IPS DF 6.9 (cell line): Measurements from ENCODE around the gene CEACAM6.
"Not testable (repeated sequence)": the region's sequence is repeated elsewhere in the genome, so short reads cannot be mapped to it uniquely, and the experiment has no call there.

ENCODE experiments used
- DNase-seq: peaks from one replicate; pipeline ENCODE4 v3.0.0-alpha.2; 2013; ENCODE audit warnings: low read depth, low spot score
- H3K27ac ChIP-seq: one replicate; pipeline ENCODE4 v1.5.1; 2013; ENCODE audit warnings: low read length, control low read depth
- H3K27me3 ChIP-seq: 2 replicates; pipeline ENCODE4 v1.6.1; 2013; ENCODE audit warnings: mild to moderate bottlenecking, low read length; ENCODE audit not compliant: control insufficient read depth, insufficient read depth
- H3K36me3 ChIP-seq: 2 replicates; pipeline ENCODE4 v1.6.1; 2013; ENCODE audit warnings: low read length; ENCODE audit not compliant: control insufficient read depth, insufficient read depth
- H3K4me1 ChIP-seq: 2 replicates; pipeline ENCODE4 v1.6.1; 2013; ENCODE audit warnings: low read length; ENCODE audit not compliant: control insufficient read depth, insufficient read depth
- H3K4me3 ChIP-seq: 2 replicates; pipeline ENCODE4 v1.5.1; 2013; ENCODE audit warnings: mild to moderate bottlenecking, low read length
- H3K9me3 ChIP-seq: 2 replicates; pipeline ENCODE4 v1.6.1; 2013; ENCODE audit warnings: low read length, inconsistent platforms; ENCODE audit not compliant: control insufficient read depth, insufficient read depth
- WGBS: extraction: QIAGEN DNeasy Blood & Tissue Kit; methylation state at CpG from one replicate; pipeline ENCODE4 v1.1.7; 2013; ENCODE audit warnings: mixed read lengths, missing lambda C conversion rate; ENCODE audit not compliant: insufficient read length, insufficient coverage; 5-methylcytosine and 5-hydroxymethylcytosine counted together

Gene CEACAM6

GRCh38 chr19:41745756-41746155 lies 9.6 kb upstream of the CEACAM6 start:
- peaks cover 2% of the 10 kb centered on the region; the same call in 1 of the 2 replicates for H3K27me3 ChIP-seq

GRCh38 chr19:41746593-41747227 lies 8.6 kb upstream of the CEACAM6 start:
- Histone ChIP-seq H3K9me3 (no peaks in the 10 kb centered on the region), H3K27ac (no peak overlapping the region), H3K4me1 (no peaks in the 10 kb centered on the region), H3K27me3 (peaks cover 2% of the 10 kb centered on the region; the same call in 1 of the 2 replicates), H3K36me3 (no peaks in the 10 kb centered on the region), H3K4me3 (no peak overlapping the region)
- DNase-seq = no peak
- WGBS = no CpG with 5 or more reads among the region's 11 CpGs

More at GRCh38 chr19:41745756-41746155, 9.6 kb upstream of the CEACAM6 start:
- no CpG with 5 or more reads among the region's 5 CpGs for WGBS
- H3K27ac ChIP-seq = no peak overlapping the region
- no peak overlapping the region for H3K4me3 ChIP-seq
- H3K36me3 ChIP-seq = no peaks in the 10 kb centered on the region
- H3K4me1 ChIP-seq = no peaks in the 10 kb centered on the region
- H3K9me3 ChIP-seq = no peaks in the 10 kb centered on the region
- no peak for DNase-seq

GRCh38 chr19:41748012-41748411 lies 7.3 kb upstream of the CEACAM6 start:
- no peaks in the 10 kb centered on the region for H3K4me1 ChIP-seq
- H3K27ac ChIP-seq = no peak overlapping the region
- H3K27me3 ChIP-seq = peaks cover 2% of the 10 kb centered on the region; the same call in 1 of the 2 replicates
- no peaks in the 10 kb centered on the region for H3K9me3 ChIP-seq
- no peak overlapping the region for H3K4me3 ChIP-seq
- DNase-seq = no peak
- WGBS = no CpG with 5 or more reads among the region's 3 CpGs
- no peaks in the 10 kb centered on the region for H3K36me3 ChIP-seq

DNA sequence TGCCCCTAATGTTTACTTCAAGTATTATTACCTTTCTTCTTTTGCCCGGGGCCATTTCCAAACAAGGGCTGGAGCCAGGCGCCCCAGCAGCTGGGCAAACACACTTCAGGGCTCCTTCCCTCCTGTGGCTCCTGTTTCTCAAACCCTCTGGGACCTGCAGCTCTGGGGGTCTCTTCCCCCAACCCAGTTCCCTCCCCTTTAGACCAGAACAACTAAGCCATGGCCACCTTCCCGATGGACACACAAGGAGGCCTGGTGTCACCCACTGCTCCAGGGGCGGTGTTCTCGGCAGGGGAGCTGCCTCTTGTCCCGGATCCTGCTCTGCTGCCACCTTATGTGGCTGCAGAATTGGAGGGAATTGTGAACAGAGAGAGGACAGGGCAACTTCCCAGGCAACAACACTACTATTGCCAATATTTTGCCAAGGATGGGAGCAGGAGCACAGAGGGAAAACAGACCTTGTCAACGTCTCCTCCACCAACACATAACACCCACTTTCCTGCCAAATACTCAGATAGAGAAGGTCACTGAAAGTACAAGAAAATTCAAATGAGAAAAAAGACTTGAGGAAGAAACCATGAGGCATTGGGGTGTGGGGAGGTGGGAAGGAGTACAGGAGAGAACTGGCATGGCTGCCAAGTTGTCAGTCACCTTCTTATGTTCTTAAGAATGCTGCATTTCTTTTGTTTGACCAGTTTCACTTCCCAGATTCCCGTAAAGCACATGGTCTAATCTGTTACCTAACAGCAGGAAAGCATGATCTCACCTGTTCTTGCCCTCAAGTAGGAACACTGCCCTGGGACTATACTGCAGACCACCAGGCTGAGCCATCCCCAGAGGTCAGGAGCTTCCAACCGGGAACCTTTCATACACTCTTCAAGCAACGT lies 4.8 kb upstream of the CEACAM6 start:
- not testable (repeated sequence) for H3K36me3 ChIP-seq, H3K27ac ChIP-seq, H3K9me3 ChIP-seq, DNase-seq, H3K27me3 ChIP-seq, H3K4me1 ChIP-seq, H3K4me3 ChIP-seq
- no CpG with 5 or more reads among the region's 10 CpGs for WGBS

DNA sequence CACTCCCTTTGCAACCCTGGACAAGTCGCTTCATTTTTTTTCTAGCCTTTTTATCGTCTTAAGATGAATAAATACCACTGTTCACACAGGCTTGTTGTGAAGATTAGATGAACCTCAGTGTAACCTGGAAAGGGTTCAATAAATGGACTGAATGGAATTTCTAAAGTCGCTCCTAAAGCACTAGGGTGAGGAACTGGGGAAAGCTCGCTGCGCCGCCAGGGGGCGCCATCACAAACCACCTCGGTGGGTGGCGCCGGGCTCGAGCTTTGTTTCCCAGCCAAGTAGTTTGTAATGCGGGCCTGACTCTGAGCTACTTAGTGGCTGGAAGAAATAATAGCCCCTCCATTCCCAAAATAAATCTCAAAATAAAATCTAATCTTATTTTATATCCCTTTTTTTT lies 2.2 kb upstream of the CEACAM6 start:
- no peaks in the 10 kb centered on the region for H3K9me3 ChIP-seq
- WGBS = no CpG with 5 or more reads among the region's 12 CpGs
- H3K4me1 ChIP-seq = no peaks in the 10 kb centered on the region
- no peak overlapping the region for H3K27ac ChIP-seq
- peak; percentile 33 for DNase-seq
- no peaks in the 10 kb centered on the region for H3K36me3 ChIP-seq
- no peaks in the 10 kb centered on the region for H3K27me3 ChIP-seq
- H3K4me3 ChIP-seq = no peak overlapping the region

DNA sequence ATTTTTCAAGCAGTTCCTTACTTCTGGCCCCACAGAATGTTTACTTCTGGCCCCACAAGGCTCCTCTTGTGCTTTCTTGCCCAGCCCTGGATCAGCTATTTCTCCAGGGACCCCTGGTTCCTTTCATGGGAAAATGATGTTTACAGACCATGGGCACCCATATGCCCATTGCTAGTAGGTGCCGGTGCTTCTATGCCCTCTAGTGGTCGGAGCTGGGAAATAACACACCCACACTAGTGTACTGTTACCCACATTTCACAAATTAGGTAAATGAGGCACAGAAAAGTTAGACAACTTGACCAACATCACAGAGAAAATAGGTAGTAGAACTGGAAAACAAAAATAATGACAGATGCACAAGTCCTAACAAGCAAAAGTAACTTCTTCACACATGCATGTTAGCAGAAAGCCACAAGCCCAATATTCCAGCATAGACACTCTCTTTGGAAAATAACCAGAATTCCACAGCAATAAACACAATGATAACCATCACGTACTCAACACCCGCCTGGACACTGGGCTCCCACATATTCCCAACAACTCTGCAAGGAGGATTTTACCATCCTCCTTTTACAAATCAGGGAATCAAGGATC lies 1.3 kb upstream of the CEACAM6 start:
- Histone ChIP-seq H3K27ac (no peak overlapping the region), H3K36me3 (no peaks in the 10 kb centered on the region), H3K27me3 (no peaks in the 10 kb centered on the region), H3K4me3 (no peak overlapping the region), H3K9me3 (no peaks in the 10 kb centered on the region), H3K4me1 (no peaks in the 10 kb centered on the region)
- no CpG with 5 or more reads among the region's 4 CpGs for WGBS
- no peak for DNase-seq

GRCh38 chr19:41758846-41759245 lies 3.5 kb downstream of the CEACAM6 start:
- Histone ChIP-seq H3K9me3 (no peaks in the 10 kb centered on the region), H3K4me1 (no peaks in the 10 kb centered on the region), H3K4me3 (no peak overlapping the region), H3K27ac (no peak overlapping the region), H3K36me3 (no peaks in the 10 kb centered on the region), H3K27me3 (no peaks in the 10 kb centered on the region)
- DNase-seq = no peak
- no CpG with 5 or more reads among the region's 9 CpGs for WGBS

GRCh38 chr19:41767115-41767514 lies 11.8 kb downstream of the CEACAM6 start:
- no peaks in the 10 kb centered on the region for H3K4me1 ChIP-seq
- DNase-seq = no peak
- no peaks in the 10 kb centered on the region for H3K9me3 ChIP-seq
- no CpG with 5 or more reads among the region's 2 CpGs for WGBS
- H3K36me3 ChIP-seq = no peaks in the 10 kb centered on the region
- H3K27ac ChIP-seq = no peak overlapping the region
- H3K27me3 ChIP-seq = no peaks in the 10 kb centered on the region
- no peak overlapping the region for H3K4me3 ChIP-seq

- not testable (repeated sequence) for H3K9me3 ChIP-seq, H3K36me3 ChIP-seq, DNase-seq, H3K27me3 ChIP-seq, H3K27ac ChIP-seq, H3K4me1 ChIP-seq, H3K4me3 ChIP-seq
- no CpG with 5 or more reads among the region's 5 CpGs for WGBS
Measured at GRCh38 chr19:41768105-41768504, 12.8 kb downstream of the CEACAM6 start.

DNA sequence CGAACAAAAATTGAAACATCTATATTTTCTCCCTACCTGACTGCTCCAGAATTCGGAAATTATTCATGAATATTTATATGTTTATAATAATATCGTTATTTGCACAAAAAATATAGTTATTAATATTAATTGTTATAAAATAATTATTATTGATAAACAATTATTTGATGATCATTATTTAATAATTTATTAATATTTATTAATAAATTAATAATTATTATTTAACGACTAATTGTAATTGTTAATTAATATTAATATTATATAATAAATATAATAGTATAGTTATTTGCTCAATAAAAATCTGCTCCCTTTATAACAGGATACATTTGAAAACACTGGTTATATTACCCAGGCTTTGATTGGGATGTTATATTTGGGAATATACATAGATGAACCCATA lies 14.3 kb downstream of the CEACAM6 start:
- Histone ChIP-seq H3K4me1 (no peaks in the 10 kb centered on the region), H3K4me3 (no peak overlapping the region), H3K27ac (no peak overlapping the region), H3K36me3 (no peaks in the 10 kb centered on the region), H3K27me3 (no peaks in the 10 kb centered on the region), H3K9me3 (no peaks in the 10 kb centered on the region)
- no peak for DNase-seq
- 100% methylated on average over 1 of the region's 4 CpGs for WGBS
